OCI-LY7 (cell line): ENCODE measurements around the gene ZNF783. TPM values are rescaled to one million over a fixed set of nuclear protein-coding genes. Genes with fewer than 3 reads are reported as not detected.
"Not testable (repeated sequence)": the region's sequence is repeated elsewhere in the genome, so short reads cannot be mapped to it uniquely, and the experiment has no call there.

Source experiments
- BruUV-seq: library from RNA; stranded (reverse); fragments of 400-500 nt; replicated peaks from 2 replicates; lab custom pipeline; 2021; lab: Mats Ljungman, UMichigan
- CTCF ChIA-PET: fragments of 300-600 bp; sonication (Branson Sonifier 250); formaldehyde crosslinking; loops from one replicate; lab custom pipeline; 2022; ENCODE audit warnings: antibody characterized with exemption; ENCODE audit not compliant: unreplicated experiment; lab: Charles Lee
- POLR2A ChIA-PET: fragments of 300-600 bp; sonication (Branson Sonifier 250); formaldehyde crosslinking; loops from one replicate; lab custom pipeline; 2022; ENCODE audit warnings: antibody characterized with exemption; lab: Charles Lee
- DNase-seq: peaks from one replicate; pipeline ENCODE4 v3.0.0-alpha.2; 2015; ENCODE audit warnings: low spot score
- H2AFZ ChIP-seq: fragments of 200-600 bp; sonication (generic), shearing (Covaris generic); 2 replicates; pipeline ENCODE4 v1.6.1; 2014; ENCODE audit warnings: mild to moderate bottlenecking, antibody characterized with exemption, low read length, moderate library complexity
- H3K27ac ChIP-seq: fragments of 200-600 bp; sonication (generic); 2 replicates; pipeline ENCODE4 v1.5.1; 2014; ENCODE audit warnings: mixed run types, low read depth, mild to moderate bottlenecking, moderate library complexity, low read length, inconsistent platforms; ENCODE audit not compliant: poor library complexity, severe bottlenecking
- H3K36me3 ChIP-seq: fragments of 200-600 bp; sonication (generic); 2 replicates; pipeline ENCODE4 v1.6.1; 2014; ENCODE audit warnings: mild to moderate bottlenecking, antibody characterized with exemption, low read length, moderate library complexity, mixed read lengths; ENCODE audit not compliant: insufficient read depth
- H3K4me1 ChIP-seq: fragments of 200-600 bp; sonication (generic); 2 replicates; pipeline ENCODE4 v1.5.1; 2014; ENCODE audit warnings: mild to moderate bottlenecking, low read length; ENCODE audit not compliant: insufficient read depth, poor library complexity, severe bottlenecking
- H3K4me2 ChIP-seq: fragments of 200-600 bp; sonication (generic); 2 replicates; pipeline ENCODE4 v1.6.1; 2014; ENCODE audit warnings: mild to moderate bottlenecking, low read length
- H3K4me3 ChIP-seq: fragments of 200-600 bp; sonication (generic); 2 replicates; pipeline ENCODE4 v1.5.1; 2014; ENCODE audit warnings: mild to moderate bottlenecking, low read depth, low read length; ENCODE audit not compliant: poor library complexity, severe bottlenecking
- H3K79me2 ChIP-seq: fragments of 200-600 bp; sonication (generic); 2 replicates; pipeline ENCODE4 v1.6.1; 2016; ENCODE audit warnings: low read depth, mild to moderate bottlenecking, low read length, moderate library complexity, mixed read lengths; ENCODE audit not compliant: insufficient read depth
- H3K9me2 ChIP-seq: fragments of 200-600 bp; sonication (generic); 2 replicates; pipeline ENCODE4 v1.6.1; 2016; ENCODE audit warnings: mild to moderate bottlenecking, low read length, mixed read lengths; ENCODE audit not compliant: insufficient read depth
- H3K9me3 ChIP-seq: fragments of 200-600 bp; sonication (generic); 2 replicates; pipeline ENCODE4 v1.6.1; 2014; ENCODE audit warnings: mild to moderate bottlenecking, mixed run types, low read length, mixed read lengths
- H4K20me1 ChIP-seq: fragments of 200-600 bp; sonication (generic); 2 replicates; pipeline ENCODE4 v1.6.1; 2014; ENCODE audit warnings: mild to moderate bottlenecking, antibody characterized with exemption, low read length, moderate library complexity, mixed read lengths; ENCODE audit not compliant: insufficient read depth
- CTCF ChIP-seq: fragments of 200-600 bp; sonication (generic); conservative IDR thresholded peaks from 2 replicates; pipeline ENCODE4 v1.5.1; 2014; ENCODE audit warnings: mild to moderate bottlenecking, antibody characterized with exemption, low read length, moderate library complexity, mixed read lengths
- EZH2phosphoT487 ChIP-seq: fragments of 200-600 bp; sonication (generic); IDR thresholded peaks from 2 replicates; pipeline ENCODE4 v1.6.1; 2018; ENCODE audit warnings: low read depth, borderline replicate concordance, mild to moderate bottlenecking, mixed run types, antibody characterized with exemption, low read length, moderate library complexity, mixed read lengths
- intact Hi-C: fragments of 100-400 bp; cut with micrococcal nuclease; formaldehyde crosslinking; loops from one replicate; pipeline ENCODE4 v1.10.0; 2022; ENCODE audit not compliant: unreplicated experiment
- total RNA-seq, 2 experiments: library from RNA; depleted of rRNA in 1 of 2; stranded (reverse); fragments of >200 nt in 1 of 2; shearing (Covaris generic) in 1 of 2; gene quantifications; 2 replicates each; pipeline ENCODE4 v1.2.3, GENCODE V29; 2014 to 2022

The ZNF783 gene
- total RNA-seq, 2 experiments from 2014 or later: 13.1 to 18.8 TPM

- Histone ChIP-seq H3K79me2 (no peaks in the 10 kb centered on the region), H4K20me1 (no peaks in the 10 kb centered on the region), H3K9me2 (no peaks in the 10 kb centered on the region), H3K4me2 (no peak overlapping the region), H3K9me3 (0 out of 2 replicates have a peak, but pooled peaks cover 4% of the 10 kb centered on the region), H3K4me1 (no peaks in the 10 kb centered on the region), H3K4me3 (no peak overlapping the region), H3K36me3 (no peaks in the 10 kb centered on the region), H3K27ac (no peak overlapping the region), H2AFZ (no peak overlapping the region)
- BruUV-seq: no TSS peak
- no peak for DNase-seq
- CTCF ChIA-PET: no interaction called here
- intact Hi-C loops: no loop called here
- POLR2A ChIA-PET: no interaction called here
- TF ChIP-seq EZH2phosphoT487 (no peak), CTCF (no peak)
These were observed 58.5 kb downstream of the ZNF783 start for GRCh38 chr7:149320313-149321124.

GRCh38 chr7:149321125-149321905 lies 59.3 kb downstream of the ZNF783 start:
- H3K9me2 ChIP-seq, H3K9me3 ChIP-seq, H3K79me2 ChIP-seq, DNase-seq, BruUV-seq, H4K20me1 ChIP-seq, H3K27ac ChIP-seq, H2AFZ ChIP-seq, CTCF ChIA-PET, POLR2A ChIA-PET, H3K36me3 ChIP-seq, H3K4me2 ChIP-seq, H3K4me1 ChIP-seq, intact Hi-C loops, H3K4me3 ChIP-seq: not testable (repeated sequence)

- Histone ChIP-seq H3K4me1 (no peaks in the 10 kb centered on the region), H2AFZ (no peak overlapping the region; the same call in 1 of the 2 replicates), H3K36me3 (no peaks in the 10 kb centered on the region), H3K9me3 (0 out of 2 replicates have a peak, but pooled peaks cover 4% of the 10 kb centered on the region), H4K20me1 (no peaks in the 10 kb centered on the region), H3K79me2 (no peaks in the 10 kb centered on the region), H3K4me3 (no peak overlapping the region), H3K4me2 (peak overlapping the region; percentile 17; the same call in 1 of the 2 replicates), H3K9me2 (no peaks in the 10 kb centered on the region), H3K27ac (no peak overlapping the region)
- DNase-seq: no peak
- BruUV-seq: no TSS peak
- intact Hi-C loops: no loop called here
- ChIA-PET POLR2A (no interaction called here), CTCF (no interaction called here)
- TF ChIP-seq EZH2phosphoT487 (no peak), CTCF (no peak)
These were observed 60.1 kb downstream of the ZNF783 start for GRCh38 chr7:149321978-149322541.
